MCF 10A (cell line): Measurements from ENCODE around the gene TFDP1. TPM values are rescaled to one million over a fixed set of nuclear protein-coding genes. Genes with fewer than 3 reads are reported as not detected.

ENCODE experiments used
- BruUV-seq: library from RNA; stranded (reverse); fragments of 400-500 nt; replicated peaks from 2 replicates; lab custom pipeline; 2021; lab: Mats Ljungman, UMichigan
- CTCF ChIA-PET: fragments of 300-600 bp; sonication (Branson Sonifier 250); formaldehyde crosslinking; extraction: SDS; loops from one replicate; lab custom pipeline; 2021; ENCODE audit warnings: antibody characterized with exemption, inconsistent platforms; lab: Yijun Ruan, JAX
- POLR2A ChIA-PET: fragments of 300-600, 350-650 bp; sonication (Branson Sonifier 250); formaldehyde crosslinking; extraction: SDS; loops from one replicate; lab custom pipeline; 2020; ENCODE audit warnings: antibody characterized with exemption, inconsistent platforms; lab: Yijun Ruan, JAX
- DNase-seq: peaks from one replicate; pipeline ENCODE4 v3.0.0-alpha.2; 2018; ENCODE audit not compliant: unreplicated experiment
- H3K27ac Mint-ChIP-seq: one replicate; pipeline ENCODE4 v1.8.0; 2022; ENCODE audit warnings: mild to moderate bottlenecking, low read depth, mixed read lengths; ENCODE audit not compliant: unreplicated experiment
- H3K27me3 Mint-ChIP-seq: one replicate; pipeline ENCODE4 v1.8.0; 2022; ENCODE audit warnings: mixed read lengths; ENCODE audit not compliant: insufficient read depth, unreplicated experiment
- H3K36me3 Mint-ChIP-seq: one replicate; pipeline ENCODE4 v1.8.0; 2022; ENCODE audit warnings: mild to moderate bottlenecking, moderate library complexity, mixed read lengths; ENCODE audit not compliant: insufficient read depth, unreplicated experiment
- H3K4me1 Mint-ChIP-seq: one replicate; pipeline ENCODE4 v1.8.0; 2022; ENCODE audit warnings: mixed read lengths; ENCODE audit not compliant: insufficient read depth, unreplicated experiment
- H3K4me3 Mint-ChIP-seq: one replicate; pipeline ENCODE4 v1.8.0; 2022; ENCODE audit warnings: mild to moderate bottlenecking, moderate library complexity, mixed read lengths; ENCODE audit not compliant: unreplicated experiment
- H3K9me3 Mint-ChIP-seq: one replicate; pipeline ENCODE4 v1.8.0; 2022; ENCODE audit warnings: mixed read lengths; ENCODE audit not compliant: unreplicated experiment
- CTCF ChIP-seq: fragments of 200-600 bp; IDR thresholded peaks from one replicate; pipeline ENCODE4 v1.8.0; 2022; ENCODE audit warnings: antibody characterized with exemption, mild to moderate bottlenecking; ENCODE audit not compliant: unreplicated experiment
- intact Hi-C: fragments of 100-400 bp; cut with micrococcal nuclease; formaldehyde crosslinking; loops from 2 replicates; pipeline ENCODE4 v1.14.1; 2022
- total RNA-seq: library from RNA; stranded (reverse); gene quantifications from 2 replicates; pipeline ENCODE4 v1.2.3, GENCODE V29; 2022

TFDP1 gene
- total RNA-seq, 1 experiment from 2014 or later = 100 TPM

- TF ChIP-seq CTCF = no peak
- Mint-ChIP-seq H3K27me3 (peaks cover 2% of the 10 kb centered on the region), H3K27ac (no peak overlapping the region), H3K4me1 (peaks cover 13% of the 10 kb centered on the region), H3K9me3 (no peaks in the 10 kb centered on the region), H3K4me3 (peak overlapping the region; percentile 29), H3K36me3 (peaks cover 22% of the 10 kb centered on the region)
- intact Hi-C loops = no loop called here
- no peak for DNase-seq
- BruUV-seq = no TSS peak
- CTCF ChIA-PET = no interaction called here
- POLR2A ChIA-PET = no interaction called here
Measured at GRCh38 chr13:113582841-113583631, 1.5 kb upstream of the TFDP1 start.

GRCh38 chr13:113584870-113585671 is 518 bp downstream of the TFDP1 start:
- no peak for TF ChIP-seq CTCF
- Mint-ChIP-seq H3K27ac (peak overlapping the region; percentile 81), H3K27me3 (no peaks in the 10 kb centered on the region), H3K9me3 (no peaks in the 10 kb centered on the region), H3K4me1 (peaks cover 21% of the 10 kb centered on the region), H3K4me3 (peak overlapping the region; percentile 83), H3K36me3 (peaks cover 28% of the 10 kb centered on the region)
- peak; percentile 16 for DNase-seq
- no TSS peak for BruUV-seq
- ChIA-PET POLR2A (no interaction called here), CTCF (interaction anchor here (0.7 to 0.8 kb wide), 2 partner anchors 114 to 501 kb away, joined by 3 read pairs; no protein-coding TSS in a partner anchor)
- intact Hi-C loops = no loop called here

- TF ChIP-seq CTCF = no peak
- H3K27me3 Mint-ChIP-seq = no peaks in the 10 kb centered on the region
- ChIA-PET CTCF (interaction anchor here (0.7 to 0.8 kb wide), 3 partner anchors 115 to 502 kb away, joined by 3 to 4 read pairs (median 3); no protein-coding TSS in a partner anchor), POLR2A (no interaction called here)
- H3K27ac Mint-ChIP-seq = peak overlapping the region; percentile 81
- no peak for DNase-seq
- peak overlapping the region; percentile 81 for H3K4me3 Mint-ChIP-seq
- TSS peak; percentile 75 for BruUV-seq
- no peaks in the 10 kb centered on the region for H3K9me3 Mint-ChIP-seq
- peaks cover 35% of the 10 kb centered on the region for H3K36me3 Mint-ChIP-seq
- peaks cover 21% of the 10 kb centered on the region for H3K4me1 Mint-ChIP-seq
- intact Hi-C loops = no loop called here
Measured at GRCh38 chr13:113585896-113586295, 1.3 kb downstream of the TFDP1 start.
